Chondrocyte (in vitro differentiated cells): Measurements from ENCODE around the gene ZFAND3. TPM values are rescaled to one million over a fixed set of nuclear protein-coding genes. Genes with fewer than 3 reads are reported as not detected.
"Not testable (repeated sequence)": the region's sequence is repeated elsewhere in the genome, so short reads cannot be mapped to it uniquely, and the experiment has no call there.

ENCODE experiments used
- DNase-seq: peaks from one replicate; pipeline ENCODE4 v3.0.0; 2021; ENCODE audit warnings: mixed read lengths, low spot score
- H3K27ac Mint-ChIP-seq: one replicate; pipeline ENCODE4 v1.8.0; 2021; ENCODE audit warnings: mild to moderate bottlenecking, moderate library complexity, mixed read lengths; ENCODE audit not compliant: unreplicated experiment
- H3K27me3 Mint-ChIP-seq: 2 replicates; pipeline ENCODE4 v1.8.0; 2021; ENCODE audit warnings: low read depth, mixed read lengths
- H3K36me3 Mint-ChIP-seq: 2 replicates; pipeline ENCODE4 v1.8.0; 2021; ENCODE audit warnings: low read depth, mixed read lengths
- H3K4me1 Mint-ChIP-seq: 2 replicates; pipeline ENCODE4 v1.8.0; 2021; ENCODE audit warnings: low read depth, mild to moderate bottlenecking, mixed read lengths
- H3K4me3 Mint-ChIP-seq: one replicate; pipeline ENCODE4 v1.8.0; 2021; ENCODE audit warnings: mild to moderate bottlenecking, moderate library complexity, mixed read lengths; ENCODE audit not compliant: unreplicated experiment
- H3K9me3 Mint-ChIP-seq: 2 replicates; pipeline ENCODE4 v1.8.0; 2021; ENCODE audit warnings: low read depth, mixed read lengths
- total RNA-seq: library from RNA; stranded (reverse); gene quantifications from 3 replicates; pipeline ENCODE4 v1.2.1, GENCODE V29; 2021
- TF ChIP-seq, protein P1 (sequence below): fragments of 200-600 bp; sonication (generic); IDR thresholded peaks from 2 replicates; pipeline ENCODE4 v1.5.0; 2021; ENCODE audit warnings: antibody characterized with exemption, mild to moderate bottlenecking, moderate library complexity

The ZFAND3 gene
- total RNA-seq, 1 donor from 2014 or later, result 98.5 TPM

DNA sequence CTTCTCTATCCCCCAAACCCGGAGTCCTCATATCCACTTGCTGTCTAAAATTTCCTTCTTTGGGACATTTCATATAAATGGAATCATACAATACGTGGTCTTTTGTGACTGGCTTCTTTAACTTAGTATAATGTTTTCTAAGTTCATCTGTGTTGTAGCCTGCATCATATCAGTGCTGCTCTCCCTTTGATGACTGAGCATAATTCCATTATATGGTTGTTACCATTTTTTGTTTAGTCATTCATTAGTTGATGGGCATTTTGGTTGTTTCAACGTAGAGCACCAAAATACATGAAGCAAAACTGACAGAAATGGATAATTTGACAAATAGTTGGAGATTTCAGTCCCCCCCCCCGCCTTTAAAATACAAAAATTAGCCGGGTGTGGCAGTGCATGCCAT, 71.5 kb downstream of the ZFAND3 start:
- DNase-seq, result no peak
- no peak overlapping the region for H3K27ac Mint-ChIP-seq
- TF ChIP-seq, protein P1, sequence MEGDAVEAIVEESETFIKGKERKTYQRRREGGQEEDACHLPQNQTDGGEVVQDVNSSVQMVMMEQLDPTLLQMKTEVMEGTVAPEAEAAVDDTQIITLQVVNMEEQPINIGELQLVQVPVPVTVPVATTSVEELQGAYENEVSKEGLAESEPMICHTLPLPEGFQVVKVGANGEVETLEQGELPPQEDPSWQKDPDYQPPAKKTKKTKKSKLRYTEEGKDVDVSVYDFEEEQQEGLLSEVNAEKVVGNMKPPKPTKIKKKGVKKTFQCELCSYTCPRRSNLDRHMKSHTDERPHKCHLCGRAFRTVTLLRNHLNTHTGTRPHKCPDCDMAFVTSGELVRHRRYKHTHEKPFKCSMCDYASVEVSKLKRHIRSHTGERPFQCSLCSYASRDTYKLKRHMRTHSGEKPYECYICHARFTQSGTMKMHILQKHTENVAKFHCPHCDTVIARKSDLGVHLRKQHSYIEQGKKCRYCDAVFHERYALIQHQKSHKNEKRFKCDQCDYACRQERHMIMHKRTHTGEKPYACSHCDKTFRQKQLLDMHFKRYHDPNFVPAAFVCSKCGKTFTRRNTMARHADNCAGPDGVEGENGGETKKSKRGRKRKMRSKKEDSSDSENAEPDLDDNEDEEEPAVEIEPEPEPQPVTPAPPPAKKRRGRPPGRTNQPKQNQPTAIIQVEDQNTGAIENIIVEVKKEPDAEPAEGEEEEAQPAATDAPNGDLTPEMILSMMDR, result no peak
- peaks cover 9% of the 10 kb centered on the region for H3K36me3 Mint-ChIP-seq
- H3K9me3 Mint-ChIP-seq, result peaks cover 7% of the 10 kb centered on the region
- no peak overlapping the region for H3K4me3 Mint-ChIP-seq
- H3K4me1 Mint-ChIP-seq, result peaks cover 60% of the 10 kb centered on the region
- no peaks in the 10 kb centered on the region for H3K27me3 Mint-ChIP-seq

DNA sequence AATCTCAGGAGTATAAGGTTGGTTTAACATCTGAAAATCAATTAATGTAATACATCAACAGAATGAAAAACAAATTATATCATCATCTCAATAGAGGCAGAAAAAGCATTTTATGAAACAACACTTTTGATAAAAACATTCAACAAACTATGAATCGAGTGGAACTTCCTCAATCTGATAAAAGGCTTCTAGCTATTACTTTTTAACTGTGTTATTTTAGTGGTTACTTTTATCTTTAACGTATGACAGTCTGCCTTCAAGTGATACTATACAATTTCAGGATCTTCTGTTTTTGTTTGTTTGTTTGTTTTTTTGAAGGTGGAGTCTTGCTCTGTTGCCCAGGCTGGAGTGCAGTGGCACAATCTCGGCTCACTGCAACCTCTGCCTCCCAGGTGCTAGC, 73.7 kb downstream of the ZFAND3 start:
- peaks cover 61% of the 10 kb centered on the region for H3K4me1 Mint-ChIP-seq
- no peaks in the 10 kb centered on the region for H3K27me3 Mint-ChIP-seq
- DNase-seq, result no peak
- H3K27ac Mint-ChIP-seq, result no peak overlapping the region
- peaks cover 7% of the 10 kb centered on the region for H3K9me3 Mint-ChIP-seq
- H3K4me3 Mint-ChIP-seq, result no peak overlapping the region
- H3K36me3 Mint-ChIP-seq, result peaks cover 9% of the 10 kb centered on the region
- TF ChIP-seq, protein P1, result no peak

DNA sequence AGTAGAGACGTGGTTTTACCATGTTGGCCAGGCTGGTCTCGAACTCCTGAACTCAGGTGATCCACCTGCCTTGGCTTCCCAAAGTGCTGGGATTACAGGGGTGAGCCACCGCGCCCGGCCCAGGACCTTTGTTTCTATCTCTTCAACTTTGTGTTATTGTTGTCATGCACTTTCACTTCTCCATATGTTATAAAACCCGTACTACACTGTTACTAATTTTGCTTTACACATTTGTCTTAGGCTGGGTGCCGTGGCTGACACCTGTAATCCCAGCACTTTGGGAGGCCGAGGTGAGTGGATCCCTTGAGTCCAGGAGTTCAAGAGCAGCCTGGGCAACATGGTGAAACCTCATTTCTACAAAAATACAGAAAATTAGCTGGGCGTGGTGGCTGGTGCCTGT, 74.2 kb downstream of the ZFAND3 start:
- peaks cover 57% of the 10 kb centered on the region for H3K4me1 Mint-ChIP-seq
- DNase-seq, H3K36me3 Mint-ChIP-seq, H3K9me3 Mint-ChIP-seq, H3K27me3 Mint-ChIP-seq, H3K27ac Mint-ChIP-seq, H3K4me3 Mint-ChIP-seq: not testable (repeated sequence)

DNA sequence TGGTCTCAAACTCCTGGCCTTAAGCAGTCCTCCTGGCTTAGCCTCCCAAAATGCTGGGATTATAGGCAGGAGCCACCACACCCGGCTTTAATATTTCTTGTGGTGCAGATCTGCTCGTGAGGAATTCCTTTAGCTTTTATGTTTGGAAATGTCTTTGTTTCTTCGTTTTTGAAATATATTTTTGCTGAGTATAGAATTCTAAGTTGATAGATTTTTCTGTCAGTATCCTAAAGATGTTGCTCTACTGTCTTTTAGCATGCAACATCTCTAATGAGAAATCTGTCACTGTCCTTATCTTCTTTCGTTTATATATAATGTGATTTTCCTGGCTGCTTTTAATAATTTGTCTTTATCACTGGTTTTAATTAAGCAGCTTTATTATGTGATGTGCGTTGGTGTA, 75.1 kb downstream of the ZFAND3 start:
- Mint-ChIP-seq H3K4me1 (peaks cover 53% of the 10 kb centered on the region), H3K9me3 (peaks cover 7% of the 10 kb centered on the region), H3K4me3 (no peak overlapping the region), H3K27ac (no peak overlapping the region), H3K36me3 (peaks cover 9% of the 10 kb centered on the region), H3K27me3 (no peaks in the 10 kb centered on the region)
- TF ChIP-seq, protein P1, result no peak
- no peak for DNase-seq

DNA sequence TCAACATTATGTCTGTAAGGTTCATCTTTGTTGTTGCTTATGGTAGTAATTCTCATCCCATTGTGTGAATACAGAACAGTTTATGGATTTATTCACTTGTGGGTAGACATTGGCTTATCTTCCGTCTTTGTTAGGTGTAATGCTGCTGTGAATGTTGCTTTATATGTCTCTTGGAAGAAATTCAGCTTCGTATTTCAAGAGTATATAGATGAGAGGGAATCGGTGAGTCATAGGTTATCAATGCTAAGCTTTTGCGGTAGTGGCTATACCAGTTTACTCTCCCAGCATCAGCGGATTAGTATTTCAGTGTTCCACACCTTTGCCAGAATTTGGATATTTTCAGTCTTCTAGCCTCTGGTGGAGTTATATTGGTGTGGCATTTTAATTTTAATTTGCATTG, 77.8 kb downstream of the ZFAND3 start:
- no peak for DNase-seq
- Mint-ChIP-seq H3K36me3 (peaks cover 9% of the 10 kb centered on the region), H3K27ac (no peak overlapping the region), H3K9me3 (peaks cover 7% of the 10 kb centered on the region), H3K4me3 (no peak overlapping the region), H3K4me1 (peaks cover 45% of the 10 kb centered on the region), H3K27me3 (no peaks in the 10 kb centered on the region)
- TF ChIP-seq, protein P1, result no peak

DNA sequence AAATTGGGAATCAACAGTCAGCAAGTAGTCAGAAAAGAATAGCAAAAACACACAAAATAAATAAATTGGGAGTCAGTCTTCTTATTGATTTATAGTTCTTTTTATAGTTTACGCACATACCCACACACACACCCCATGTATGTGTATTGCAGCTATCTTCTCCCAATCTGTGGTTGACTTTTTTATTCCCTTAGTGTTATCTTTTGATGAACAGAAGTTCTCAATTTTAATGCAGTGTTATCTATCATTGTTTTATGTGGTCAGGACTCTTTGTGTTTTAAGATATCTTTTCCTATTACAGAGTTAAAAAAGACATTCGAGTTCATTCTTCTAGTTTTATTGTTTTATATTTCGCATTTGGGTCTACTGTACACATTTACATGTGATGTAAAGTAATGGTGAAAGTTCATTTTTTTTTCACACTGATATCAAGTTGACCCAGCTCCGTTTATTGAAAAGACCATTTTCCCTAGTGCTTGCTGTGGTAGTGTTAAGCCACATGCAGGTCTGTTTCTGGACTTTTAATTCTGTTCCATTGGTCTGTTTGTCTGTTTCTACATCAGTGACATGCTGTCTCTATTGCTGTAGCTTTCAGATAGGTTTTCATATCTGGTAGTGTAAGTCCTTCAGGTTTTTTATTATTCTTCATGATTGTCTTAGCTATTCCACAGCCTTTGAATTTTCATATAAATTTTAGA, 78.4 kb downstream of the ZFAND3 start:
- H3K36me3 Mint-ChIP-seq, result peaks cover 9% of the 10 kb centered on the region
- no peak overlapping the region for H3K27ac Mint-ChIP-seq
- TF ChIP-seq, protein P1, result no peak
- peaks cover 7% of the 10 kb centered on the region for H3K9me3 Mint-ChIP-seq
- no peak overlapping the region for H3K4me3 Mint-ChIP-seq
- no peaks in the 10 kb centered on the region for H3K27me3 Mint-ChIP-seq
- no peak for DNase-seq
- peaks cover 39% of the 10 kb centered on the region for H3K4me1 Mint-ChIP-seq
